Transverse colon (tissue), 4 donors: ENCODE results near the gene ENKUR. TPM values are rescaled to one million over a fixed set of nuclear protein-coding genes. Genes with fewer than 3 reads are reported as not detected.

ENCODE experiments used
- DNase-seq: peaks from one replicate; pipeline ENCODE4 v3.0.0-alpha.2; 2019
- H3K27ac ChIP-seq, 4 donors: fragments of 200-600 bp; sonication (generic); 2 replicates each; pipeline ENCODE4 v1.5.1; 2016 to 2018; ENCODE audit warnings: inconsistent platforms in 4 of 4
- H3K27me3 ChIP-seq: fragments of 200-600 bp; sonication (generic); 2 replicates; pipeline ENCODE4 v1.5.1; 2017; ENCODE audit warnings: inconsistent platforms
- H3K36me3 ChIP-seq, 4 donors: fragments of 200-600 bp; sonication (generic); 2 replicates each; pipeline ENCODE4 v1.5.1; 2017 to 2019; ENCODE audit warnings: inconsistent platforms in 4 of 4
- H3K4me1 ChIP-seq, 4 donors: fragments of 200-600 bp; sonication (generic); 2 replicates each; pipeline ENCODE4 v1.5.1; 2017 to 2020; ENCODE audit warnings: inconsistent platforms in 4 of 4
- H3K4me3 ChIP-seq, 4 donors: fragments of 200-600 bp; sonication (generic); 1 replicate in 1 of 4; 2 replicates in 3 of 4; pipeline versions ENCODE4 v1.5.1 to v1.6.1; 2017 to 2019; ENCODE audit warnings: inconsistent platforms in 4 of 4
- H3K9me3 ChIP-seq, 2 donors: fragments of 200-600 bp; sonication (generic); 2 replicates each; pipeline ENCODE4 v1.5.1; 2017 to 2019; ENCODE audit warnings: inconsistent platforms in 2 of 2
- CTCF ChIP-seq, 5 experiments: fragments of 200-600 bp in 3 of 5; fragments of 450-650 bp in 2 of 5; sonication (generic) in 3 of 5; IDR thresholded peaks; 1 replicate in 2 of 5; 2 replicates in 3 of 5; pipeline ENCODE4 v1.5.1; 2016 to 2017; ENCODE audit warnings: antibody characterized with exemption in 5 of 5, inconsistent platforms in 3 of 5, mild to moderate bottlenecking in 2 of 5, moderate library complexity in 1 of 5
- EP300 ChIP-seq: sonication (generic); formaldehyde crosslinking; IDR thresholded peaks from one replicate; pipeline ENCODE4 v1.6.1; 2017; ENCODE audit warnings: antibody characterized with exemption, low read depth
- POLR2A ChIP-seq: fragments of 450-650 bp; IDR thresholded peaks from one replicate; pipeline ENCODE4 v1.6.1; 2016; ENCODE audit warnings: antibody characterized with exemption, mild to moderate bottlenecking, moderate library complexity
- POLR2AphosphoS5 ChIP-seq, 3 donors: sonication (generic); formaldehyde crosslinking; IDR thresholded peaks; one replicate each; pipeline ENCODE4 v1.6.1; 2016; ENCODE audit warnings: antibody characterized with exemption in 3 of 3
- WGBS, 2 donors: methylation state at CpG; one replicate each; pipeline ENCODE4 v1.1.5; 2018; ENCODE audit warnings: low coverage in 1 of 2; 5-methylcytosine and 5-hydroxymethylcytosine counted together
- in situ Hi-C, 4 donors: fragments of 200-750 bp; cut with MboI; loops; one replicate each; pipeline versions ENCODE4 v1.15.0 to v1.15.1; 2017; ENCODE audit warnings: low sequenced_read_pairs in 3 of 4, low pct_ligation_motif_present in 1 of 4, low pct_unique_long_range_greater_than_20kb in 1 of 4
- intact Hi-C: fragments of 100-400 bp; cut with DNase I; formaldehyde crosslinking; loops from one replicate; pipeline ENCODE4 v1.15.1; 2023; ENCODE audit warnings: low total_unique reads
- total RNA-seq, 4 donors: library from RNA; depleted of rRNA; stranded (reverse); fragments of >200 nt; gene quantifications; one replicate each; pipeline ENCODE4 v1.1.0, GENCODE V29; 2016

Gene ENKUR
- total RNA-seq, 4 donors from 2014 or later = 1.1 TPM; not detected in 3

- intact Hi-C loops = no loop called here
- TF ChIP-seq EP300 (no peak), CTCF (IDR thresholded peaks at IDR 0.05) (no peak), POLR2AphosphoS5 (IDR thresholded peaks at IDR 0.05) (no peak), POLR2A (no peak)
- Histone ChIP-seq H3K9me3 (no peaks in the 10 kb centered on the region), H3K27me3 (no peaks in the 10 kb centered on the region), H3K4me1 (no peaks in the 10 kb centered on the region), H3K36me3 (no peaks in the 10 kb centered on the region), H3K27ac (no peak overlapping the region), H3K4me3 (no peak overlapping the region)
- in situ Hi-C loops = loop anchor here in 3 of 4 donors (25.0 kb wide), 1 partner anchor 347 kb away; no protein-coding TSS in a partner anchor
- DNase-seq = no peak
- 83 to 87% methylated on average over 3 of the region's 3 CpGs for WGBS, 2 donors
Measured at GRCh38 chr10:24983946-24984345, 32.0 kb downstream of the ENKUR start.

GRCh38 chr10:24983130-24983529, 32.8 kb downstream of the ENKUR start:
- 97 to 100% methylated on average over 1 to 4 of the region's 4 CpGs for WGBS, 2 donors
- no peak overlapping the region for H3K27ac ChIP-seq
- H3K4me3 ChIP-seq = no peak overlapping the region
- H3K4me1 ChIP-seq = no peaks in the 10 kb centered on the region
- TF ChIP-seq EP300 = no peak
- no peak for TF ChIP-seq CTCF (IDR thresholded peaks at IDR 0.05)
- no peak for TF ChIP-seq POLR2AphosphoS5 (IDR thresholded peaks at IDR 0.05)
- no peak for TF ChIP-seq POLR2A
- H3K36me3 ChIP-seq = no peaks in the 10 kb centered on the region
- H3K27me3 ChIP-seq = no peaks in the 10 kb centered on the region
- in situ Hi-C loops (loop anchor here in 3 of 4 donors (25.0 kb wide), 1 partner anchor 346 kb away; no protein-coding TSS in a partner anchor), intact Hi-C loops (no loop called here)
- no peak for DNase-seq
- H3K9me3 ChIP-seq = no peaks in the 10 kb centered on the region

GRCh38 chr10:24982319-24983112, 33.4 kb downstream of the ENKUR start:
- no peak overlapping the region for H3K4me3 ChIP-seq
- H3K27ac ChIP-seq = no peak overlapping the region
- no peak for DNase-seq
- intact Hi-C loops (no loop called here), in situ Hi-C loops (loop anchor here in 3 of 4 donors (25.0 kb wide), 1 partner anchor 345 kb away; no protein-coding TSS in a partner anchor)
- no peaks in the 10 kb centered on the region for H3K9me3 ChIP-seq
- 80% methylated on average over 1 of the region's 1 CpG; no CpG with 5 or more reads in 1 of the 2 donors for WGBS, 2 donors
- H3K36me3 ChIP-seq = no peaks in the 10 kb centered on the region
- H3K27me3 ChIP-seq = no peaks in the 10 kb centered on the region
- no peaks in the 10 kb centered on the region for H3K4me1 ChIP-seq
- TF ChIP-seq CTCF (IDR thresholded peaks at IDR 0.05) = no peak
- TF ChIP-seq POLR2A = no peak
- TF ChIP-seq POLR2AphosphoS5 (IDR thresholded peaks at IDR 0.05) = no peak
- TF ChIP-seq EP300 = no peak

GRCh38 chr10:24981161-24981710, 34.7 kb downstream of the ENKUR start:
- no peaks in the 10 kb centered on the region for H3K27me3 ChIP-seq
- H3K27ac ChIP-seq = no peak overlapping the region
- intact Hi-C loops (no loop called here), in situ Hi-C loops (loop anchor here in 3 of 4 donors (25.0 kb wide), 1 partner anchor 344 kb away; no protein-coding TSS in a partner anchor)
- TF ChIP-seq POLR2AphosphoS5 (IDR thresholded peaks at IDR 0.05) = no peak
- no peak for TF ChIP-seq EP300
- TF ChIP-seq POLR2A = no peak
- no peak for TF ChIP-seq CTCF (IDR thresholded peaks at IDR 0.05)
- no peak overlapping the region for H3K4me3 ChIP-seq
- H3K36me3 ChIP-seq = no peaks in the 10 kb centered on the region
- no peaks in the 10 kb centered on the region for H3K9me3 ChIP-seq
- H3K4me1 ChIP-seq = no peaks in the 10 kb centered on the region
- 96 to 100% methylated on average over 5 of the region's 5 CpGs for WGBS, 2 donors
- DNase-seq = no peak
